HG02798 (cell line): ENCODE data around the gene ACTL6B.

Experiments used
- ATAC-seq: cut with Tn5 transposase; IDR thresholded peaks from one replicate; pipeline ENCODE4 v1.9.1; 2021; ENCODE audit warnings: mild to moderate bottlenecking; ENCODE audit not compliant: unreplicated experiment, poor library complexity

The ACTL6B gene

GRCh38 chr7:100604028-100604975 lies 51.9 kb downstream of the ACTL6B start:
- peak; percentile 65 for ATAC-seq

- ATAC-seq = no peak
These were observed 52.6 kb downstream of the ACTL6B start for GRCh38 chr7:100603726-100604027.

- no peak for ATAC-seq
These were observed 53.1 kb downstream of the ACTL6B start for GRCh38 chr7:100602889-100603725.

DNA sequence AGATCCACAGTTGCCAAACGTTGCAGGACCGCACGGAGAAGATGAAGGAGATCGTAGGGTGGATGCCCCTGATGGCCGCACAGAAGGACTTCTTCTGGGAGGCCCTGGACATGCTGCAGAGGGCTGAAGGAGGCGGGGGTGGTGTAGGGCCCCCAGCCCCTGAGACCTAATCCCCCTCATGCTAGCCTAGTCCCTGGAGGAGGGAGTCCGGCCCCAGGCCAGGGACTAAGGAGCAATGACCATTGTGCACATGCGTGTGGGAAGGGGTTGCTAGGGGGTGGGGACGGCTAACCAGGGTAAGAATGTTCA lies 55.6 kb downstream of the ACTL6B start:
- ATAC-seq = no peak

- no peak for ATAC-seq
These were observed 56.1 kb downstream of the ACTL6B start for GRCh38 chr7:100599911-100600729.

DNA sequence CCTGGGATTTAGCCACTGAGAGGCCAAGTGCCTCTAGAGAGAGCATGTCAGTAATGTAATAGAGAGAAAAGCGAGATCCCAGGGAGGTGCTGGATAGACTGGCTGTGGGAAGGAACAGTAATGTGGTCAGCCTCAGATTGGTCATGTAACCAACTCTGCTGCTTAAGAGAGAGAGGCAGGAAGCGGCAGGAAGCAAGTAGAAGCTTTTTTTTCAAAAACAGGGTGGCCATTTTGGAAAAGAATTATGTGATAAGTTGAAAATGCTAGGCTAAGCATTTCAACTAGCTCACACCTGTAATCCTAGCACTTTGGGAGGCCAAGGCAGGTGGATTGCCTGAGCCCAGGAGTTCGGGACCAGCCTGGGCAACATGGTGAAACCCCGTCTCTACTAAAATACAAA lies 57.8 kb downstream of the ACTL6B start:
- ATAC-seq = no peak

DNA sequence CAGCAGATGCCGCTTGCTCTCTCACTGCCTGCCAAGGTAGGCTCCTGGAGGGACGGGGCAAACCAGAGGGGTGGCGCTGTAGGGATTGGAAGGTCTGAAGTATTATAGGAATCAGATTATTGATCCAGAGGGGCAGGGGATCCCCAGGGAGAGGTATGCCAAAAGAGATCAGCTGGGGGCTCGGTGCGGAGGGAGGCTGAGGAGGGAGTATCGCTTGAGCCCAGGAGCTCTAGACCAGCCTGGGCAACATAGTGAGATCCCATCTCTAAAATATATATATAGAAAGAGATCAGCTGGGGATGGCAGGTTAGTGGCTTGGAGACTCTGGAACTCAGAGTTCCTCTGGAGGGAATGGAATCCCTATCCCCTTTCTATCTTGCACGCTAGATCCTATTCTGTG lies 61.1 kb downstream of the ACTL6B start:
- no peak for ATAC-seq
